ENCODE data around the gene IL4I1.
A peak's percentile ranks its signal among the peaks of the same experiment; 100 is the strongest.

The IL4I1 gene

GRCh38 chr19:49920624-49921363, 24.1 kb upstream of the IL4I1 start:
- H3K79me2 ChIP-seq (ENCODE audit: insufficient read depth, low read length): peaks cover 99% of the 10 kb centered on the region
- H3K4me2 ChIP-seq (ENCODE audit: low read depth, low read length, poor library complexity, severe bottlenecking): peak overlapping the region; percentile 96
- no peak overlapping the region for H3K4me3 ChIP-seq (ENCODE audit: low read length, poor library complexity, severe bottlenecking)
- H2AFZ ChIP-seq (ENCODE audit: low read length): no peak overlapping the region
- peaks cover 54% of the 10 kb centered on the region; the same call in 1 of the 2 replicates for H3K36me3 ChIP-seq (ENCODE audit: insufficient read depth, low read length)
- no peak for TF ChIP-seq EZH2phosphoT487 (IDR thresholded peaks at IDR 0.05; ENCODE audit: borderline replicate concordance)
- no peak for TF ChIP-seq CTCF (conservative IDR thresholded peaks at IDR 0.05; ENCODE audit: low read length)
- H3K9me3 ChIP-seq (ENCODE audit: insufficient read depth, low read depth, low read length): no peaks in the 10 kb centered on the region
- H3K4me1 ChIP-seq (ENCODE audit: insufficient read depth, low read length, poor library complexity, severe bottlenecking): peaks cover 43% of the 10 kb centered on the region
- H3K27me3 ChIP-seq (ENCODE audit: insufficient read depth, low read length, poor library complexity, severe bottlenecking): no peaks in the 10 kb centered on the region
- H3K9ac ChIP-seq (ENCODE audit: low read depth, low read length, poor library complexity, severe bottlenecking): no peak overlapping the region
- no peaks in the 10 kb centered on the region for H3K9me2 ChIP-seq (replicated peaks; ENCODE audit: low read depth, low read length)
- H4K20me1 ChIP-seq (ENCODE audit: insufficient read depth, low read length, poor library complexity, severe bottlenecking): peaks cover 92% of the 10 kb centered on the region
- H3F3A ChIP-seq (ENCODE audit: low read depth): no peaks in the 10 kb centered on the region

GRCh38 chr19:49918089-49918488, 21.4 kb upstream of the IL4I1 start:
- peaks cover 21% of the 10 kb centered on the region for H3K4me1 ChIP-seq (ENCODE audit: insufficient read depth, low read length, poor library complexity, severe bottlenecking)
- no peak overlapping the region for H3K9ac ChIP-seq (ENCODE audit: low read depth, low read length, poor library complexity, severe bottlenecking)
- peaks cover 97% of the 10 kb centered on the region for H3K79me2 ChIP-seq (ENCODE audit: insufficient read depth, low read length)
- peaks cover 64% of the 10 kb centered on the region; the same call in 1 of the 2 replicates for H3K36me3 ChIP-seq (ENCODE audit: insufficient read depth, low read length)
- peaks cover 90% of the 10 kb centered on the region for H4K20me1 ChIP-seq (ENCODE audit: insufficient read depth, low read length, poor library complexity, severe bottlenecking)
- H3K9me2 ChIP-seq (replicated peaks; ENCODE audit: low read depth, low read length): no peaks in the 10 kb centered on the region
- no peak overlapping the region for H3K4me3 ChIP-seq (ENCODE audit: low read length, poor library complexity, severe bottlenecking)
- no peaks in the 10 kb centered on the region for H3K9me3 ChIP-seq (ENCODE audit: insufficient read depth, low read depth, low read length)
- H3K27me3 ChIP-seq (ENCODE audit: insufficient read depth, low read length, poor library complexity, severe bottlenecking): no peaks in the 10 kb centered on the region
- H3K4me2 ChIP-seq (ENCODE audit: low read depth, low read length, poor library complexity, severe bottlenecking): no peak overlapping the region
- no peak overlapping the region for H2AFZ ChIP-seq (ENCODE audit: low read length)
- TF ChIP-seq EZH2phosphoT487 (IDR thresholded peaks at IDR 0.05; ENCODE audit: borderline replicate concordance) (no peak), CTCF (conservative IDR thresholded peaks at IDR 0.05; ENCODE audit: low read length) (no peak)
- H3F3A ChIP-seq (ENCODE audit: low read depth): no peaks in the 10 kb centered on the region

GRCh38 chr19:49916839-49917733, 20.4 kb upstream of the IL4I1 start:
- H3K79me2 ChIP-seq (ENCODE audit: insufficient read depth, low read length): peaks cover 97% of the 10 kb centered on the region
- no peak overlapping the region for H3K4me2 ChIP-seq (ENCODE audit: low read depth, low read length, poor library complexity, severe bottlenecking)

More at GRCh38 chr19:49916839-49917733, 20.4 kb upstream of the IL4I1 start:
- Histone ChIP-seq H3K9me3 (ENCODE audit: insufficient read depth, low read depth, low read length) (no peaks in the 10 kb centered on the region), H3F3A (ENCODE audit: low read depth) (no peaks in the 10 kb centered on the region), H3K27me3 (ENCODE audit: insufficient read depth, low read length, poor library complexity, severe bottlenecking) (no peaks in the 10 kb centered on the region), H3K4me1 (ENCODE audit: insufficient read depth, low read length, poor library complexity, severe bottlenecking) (peaks cover 16% of the 10 kb centered on the region), H2AFZ (ENCODE audit: low read length) (no peak overlapping the region), H3K9me2 (replicated peaks; ENCODE audit: low read depth, low read length) (no peaks in the 10 kb centered on the region), H3K4me3 (ENCODE audit: low read length, poor library complexity, severe bottlenecking) (no peak overlapping the region), H4K20me1 (ENCODE audit: insufficient read depth, low read length, poor library complexity, severe bottlenecking) (peaks cover 87% of the 10 kb centered on the region), H3K36me3 (ENCODE audit: insufficient read depth, low read length) (peaks cover 62% of the 10 kb centered on the region; the same call in 1 of the 2 replicates), H3K9ac (ENCODE audit: low read depth, low read length, poor library complexity, severe bottlenecking) (no peak overlapping the region)
- TF ChIP-seq EZH2phosphoT487 (IDR thresholded peaks at IDR 0.05; ENCODE audit: borderline replicate concordance) (no peak), CTCF (conservative IDR thresholded peaks at IDR 0.05; ENCODE audit: low read length) (peak; percentile 41)
